Hepatocyte (in vitro differentiated cells): Measurements from ENCODE around the gene PRTFDC1.

Source experiments
- CTCF ChIP-seq: fragments of 200-600 bp; sonication (generic); IDR thresholded peaks from 2 replicates; pipeline ENCODE4 v1.5.1; 2016; ENCODE audit warnings: antibody characterized with exemption, mild to moderate bottlenecking; ENCODE audit not compliant: poor library complexity
- EZH2 ChIP-seq: fragments of 200-600 bp; sonication (generic); IDR thresholded peaks from 2 replicates; pipeline ENCODE4 v1.6.1; 2016; ENCODE audit warnings: antibody characterized with exemption, mild to moderate bottlenecking, borderline replicate concordance
- EZH2phosphoT487 ChIP-seq: fragments of 200-600 bp; sonication (generic); IDR thresholded peaks from one replicate; pipeline ENCODE4 v1.6.1; 2018; ENCODE audit warnings: antibody characterized with exemption, mild to moderate bottlenecking, low read depth, moderate library complexity; ENCODE audit not compliant: unreplicated experiment, severe bottlenecking

- TF ChIP-seq CTCF (no peak), EZH2phosphoT487 (no peak), EZH2 (no peak)
Measured at GRCh38 chr10:24912215-24912614, 40.2 kb downstream of the PRTFDC1 start.
